NCI-H460 (cell line): ENCODE measurements around the gene NECTIN1. TPM values are rescaled to one million over a fixed set of nuclear protein-coding genes. Genes with fewer than 3 reads are reported as not detected.

ENCODE experiments used
- DNase-seq: peaks from one replicate; pipeline ENCODE4 v3.0.0-alpha.2; 2016; ENCODE audit warnings: low read depth; ENCODE audit errors: extremely low read depth
- total RNA-seq: library from RNA; depleted of rRNA; stranded (reverse); fragments of >200 nt; shearing (Covaris generic); gene quantifications from 2 replicates; pipeline ENCODE4 v1.2.3, GENCODE V29; 2014

NECTIN1 gene
- total RNA-seq, 1 experiment from 2014 or later, result 2.8 TPM

- no peak for DNase-seq
These were observed 5.8 kb upstream of the NECTIN1 start for GRCh38 chr11:119734788-119735187.

GRCh38 chr11:119730789-119731386, 1.9 kb upstream of the NECTIN1 start:
- no peak for DNase-seq

- no peak for DNase-seq
These were observed 1.1 kb upstream of the NECTIN1 start for GRCh38 chr11:119729951-119730613.

- no peak for DNase-seq
These were observed 554 bp upstream of the NECTIN1 start for GRCh38 chr11:119729581-119729927.

- no peak for DNase-seq
These were observed 781 bp downstream of the NECTIN1 start for GRCh38 chr11:119728211-119728626.

GRCh38 chr11:119727523-119728151, 1.4 kb downstream of the NECTIN1 start:
- DNase-seq, result no peak

GRCh38 chr11:119726585-119727522, 2.1 kb downstream of the NECTIN1 start:
- DNase-seq, result no peak

GRCh38 chr11:119726150-119726553, 2.8 kb downstream of the NECTIN1 start:
- no peak for DNase-seq

GRCh38 chr11:119724956-119725355, 4.0 kb downstream of the NECTIN1 start:
- no peak for DNase-seq

- DNase-seq, result no peak
These were observed 5.1 kb downstream of the NECTIN1 start for GRCh38 chr11:119723952-119724325.

- DNase-seq, result no peak
These were observed 5.6 kb downstream of the NECTIN1 start for GRCh38 chr11:119723243-119723951.

GRCh38 chr11:119722281-119722794, 6.7 kb downstream of the NECTIN1 start:
- no peak for DNase-seq

- no peak for DNase-seq
These were observed 7.6 kb downstream of the NECTIN1 start for GRCh38 chr11:119721129-119722120.

GRCh38 chr11:119720311-119720913, 8.6 kb downstream of the NECTIN1 start:
- DNase-seq, result no peak

- no peak for DNase-seq
These were observed 11.0 kb downstream of the NECTIN1 start for GRCh38 chr11:119717839-119718534.

GRCh38 chr11:119716582-119717498, 12.2 kb downstream of the NECTIN1 start:
- DNase-seq, result no peak

GRCh38 chr11:119714590-119714989, 14.4 kb downstream of the NECTIN1 start:
- DNase-seq, result no peak
